HAP-1 (cell line): ENCODE data around the gene CTNNBIP1.
A peak's percentile ranks its signal among the peaks of the same experiment; 100 is the strongest.

Experiments
- DNase-seq, 2 experiments: peaks; one replicate each; pipeline ENCODE4 v3.0.0-alpha.2; 2016 to 2020; ENCODE audit warnings: low spot score in 2 of 2
- H3K27me3 ChIP-seq: fragments of 250-450 bp; sonication (Bioruptor Pico); 2 replicates; pipeline ENCODE4 v1.5.1; 2020; ENCODE audit warnings: low read depth, mild to moderate bottlenecking, moderate library complexity
- H3K36me3 ChIP-seq: fragments of 250-450 bp; sonication (Bioruptor Pico); replicated peaks from 2 replicates; pipeline ENCODE4 v1.5.1; 2020; ENCODE audit warnings: mild to moderate bottlenecking
- H3K4me1 ChIP-seq: fragments of 250-450 bp; sonication (Bioruptor Pico); 2 replicates; pipeline ENCODE4 v1.5.1; 2020; ENCODE audit warnings: mild to moderate bottlenecking
- H3K4me3 ChIP-seq: fragments of 250-450 bp; sonication (Bioruptor Pico); 2 replicates; pipeline ENCODE4 v1.5.1; 2020; ENCODE audit warnings: mild to moderate bottlenecking, moderate library complexity
- H3K9me3 ChIP-seq: fragments of 250-450 bp; sonication (Bioruptor Pico); 2 replicates; pipeline ENCODE4 v1.5.1; 2020; ENCODE audit warnings: mild to moderate bottlenecking, moderate library complexity
- in situ Hi-C: fragments of 300-500 bp; cut with MboI; formaldehyde crosslinking; loops from 3 replicates; pipeline ENCODE4 v1.14.3; 2020; ENCODE audit warnings: low sequenced_read_pairs, inconsistent platforms, mixed read lengths

CTNNBIP1 gene

GRCh38 chr1:9912264-9912936 is 2.3 kb upstream of the CTNNBIP1 start:
- Histone ChIP-seq H3K27me3 (0 out of 2 replicates have a peak, but pooled peaks cover 3% of the 10 kb centered on the region), H3K36me3 (no peaks in the 10 kb centered on the region), H3K4me3 (no peak overlapping the region), H3K9me3 (no peaks in the 10 kb centered on the region), H3K4me1 (peaks cover 8% of the 10 kb centered on the region)
- no peak for DNase-seq
- in situ Hi-C loops: no loop called here

DNA sequence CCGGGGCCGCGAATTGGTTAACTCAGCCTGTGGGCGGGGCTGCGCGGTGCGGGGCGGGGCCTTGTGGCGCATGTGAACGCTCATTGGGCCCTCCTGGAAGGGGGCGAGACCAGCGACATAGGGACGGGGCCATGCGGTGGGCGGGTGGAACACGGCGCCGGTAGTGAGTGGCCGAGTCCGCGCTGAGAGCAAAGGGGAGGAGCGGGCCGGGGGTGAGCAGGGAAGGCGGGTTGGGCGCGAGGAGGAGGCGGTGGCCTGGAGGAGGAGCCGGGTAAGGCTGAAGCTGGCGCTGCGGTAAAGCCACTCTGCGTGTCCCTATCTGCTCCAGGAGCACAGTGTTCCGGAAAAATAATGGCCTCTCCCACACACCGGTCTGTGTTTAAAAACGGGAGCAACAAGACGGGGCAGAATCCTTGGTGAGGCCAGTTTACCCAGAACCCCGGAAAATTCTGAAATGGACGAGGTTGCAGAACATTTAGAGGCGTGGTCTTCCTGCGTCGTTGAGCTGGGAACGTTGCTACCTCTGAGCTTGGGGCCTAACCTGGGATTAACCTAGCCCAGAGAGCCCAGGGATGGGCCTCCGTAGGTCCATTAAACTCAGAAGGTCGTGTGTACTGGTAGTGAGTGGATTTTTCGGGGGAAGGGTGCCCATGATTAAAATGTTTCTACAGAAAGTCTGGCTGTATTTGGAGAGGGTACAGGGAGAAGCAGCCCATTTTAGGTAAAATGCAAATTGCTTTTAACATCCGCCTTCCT is 532 bp upstream of the CTNNBIP1 start:
- Histone ChIP-seq H3K4me3 (peak overlapping the region; percentile 53), H3K27me3 (no peaks in the 10 kb centered on the region), H3K4me1 (peaks cover 8% of the 10 kb centered on the region), H3K9me3 (no peaks in the 10 kb centered on the region), H3K36me3 (no peaks in the 10 kb centered on the region)
- in situ Hi-C loops: no loop called here
- peak; percentile 97 to 100 for DNase-seq

DNA sequence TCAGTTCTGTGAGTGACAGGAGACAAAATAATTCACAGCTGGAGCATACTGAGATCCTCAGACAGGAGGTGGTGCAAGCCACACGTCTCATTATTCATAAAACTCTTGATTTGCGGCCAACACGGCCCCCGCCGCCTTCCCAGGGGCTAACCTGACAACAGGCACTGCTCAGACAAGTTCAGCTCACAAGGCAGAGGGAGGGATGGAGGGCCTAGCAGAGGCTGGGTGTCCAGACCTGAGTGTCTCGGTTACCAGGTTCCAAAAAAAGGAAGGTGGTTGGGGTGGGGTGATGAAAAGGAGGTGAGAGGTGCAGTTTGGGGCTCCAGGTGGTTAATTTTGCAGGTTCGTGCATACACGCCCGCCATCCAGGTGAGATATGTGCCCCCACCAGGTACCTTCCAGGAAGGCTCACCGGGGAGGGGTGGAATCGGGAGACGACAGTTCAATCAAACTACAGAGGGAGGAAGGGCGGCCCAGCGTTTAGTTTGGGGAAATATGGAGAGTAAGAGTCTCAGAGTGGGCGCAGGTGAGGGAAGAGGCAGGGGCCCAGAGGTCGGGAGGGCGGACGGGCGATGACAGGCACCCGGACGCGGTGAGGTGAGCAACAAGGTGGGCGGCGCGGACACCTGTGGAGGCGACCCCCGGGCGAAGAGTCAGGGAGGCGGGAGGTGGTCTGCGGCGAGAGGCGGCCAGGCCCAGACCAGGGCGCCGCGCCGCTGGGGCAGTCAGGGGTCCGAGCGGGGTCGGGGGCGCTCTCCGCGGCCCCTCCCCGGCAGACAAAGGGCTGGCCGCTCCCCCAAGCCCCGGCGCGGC is 629 bp downstream of the CTNNBIP1 start:
- no peaks in the 10 kb centered on the region for H3K9me3 ChIP-seq
- peaks cover 8% of the 10 kb centered on the region for H3K4me1 ChIP-seq
- in situ Hi-C loops: no loop called here
- peak in 1 of 2 experiments; percentile 33 for DNase-seq
- H3K27me3 ChIP-seq: no peaks in the 10 kb centered on the region
- peak overlapping the region; percentile 61 for H3K4me3 ChIP-seq
- no peaks in the 10 kb centered on the region for H3K36me3 ChIP-seq

DNA sequence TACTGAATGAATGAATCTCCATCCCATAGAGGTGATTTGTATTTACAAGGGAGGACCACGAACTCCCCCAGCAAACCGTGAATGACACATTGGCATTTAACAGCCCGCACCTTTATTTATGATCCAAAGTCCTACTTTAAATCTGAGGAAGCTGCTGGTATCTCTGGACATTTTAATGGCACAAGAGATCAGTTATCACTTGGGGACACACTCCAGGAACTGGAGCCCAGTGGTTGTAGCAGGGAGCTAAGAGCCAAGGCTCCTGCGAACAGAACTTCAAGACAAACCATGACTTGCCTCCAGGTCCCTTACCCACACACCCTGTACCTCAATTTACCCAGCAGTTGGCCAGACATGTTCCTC is 1.2 kb downstream of the CTNNBIP1 start:
- Histone ChIP-seq H3K27me3 (no peaks in the 10 kb centered on the region), H3K4me1 (peaks cover 8% of the 10 kb centered on the region), H3K36me3 (no peaks in the 10 kb centered on the region), H3K4me3 (peak overlapping the region; percentile 61), H3K9me3 (no peaks in the 10 kb centered on the region)
- in situ Hi-C loops: no loop called here
- no peak for DNase-seq

DNA sequence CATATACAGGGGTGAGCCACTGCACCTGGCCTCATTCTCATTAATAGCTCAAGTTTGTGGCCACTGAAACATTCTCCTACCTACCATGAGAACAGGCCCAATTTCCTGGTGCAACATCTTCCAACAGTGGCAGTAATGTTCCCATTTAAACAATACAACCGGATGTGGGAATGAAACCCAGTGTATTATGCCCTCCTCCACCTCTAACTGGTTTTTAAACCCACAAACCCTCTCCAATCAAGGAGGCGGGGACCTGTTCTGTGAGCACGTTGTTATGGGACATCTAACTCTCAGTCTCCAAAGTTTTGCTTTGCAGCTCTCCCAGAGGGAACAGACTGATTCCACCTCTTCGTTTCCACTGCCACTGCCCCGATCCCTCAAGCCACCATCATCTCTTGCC is 2.6 kb downstream of the CTNNBIP1 start:
- Histone ChIP-seq H3K9me3 (no peaks in the 10 kb centered on the region), H3K27me3 (no peaks in the 10 kb centered on the region), H3K4me1 (peaks cover 8% of the 10 kb centered on the region), H3K36me3 (no peaks in the 10 kb centered on the region), H3K4me3 (no peak overlapping the region)
- in situ Hi-C loops: no loop called here
- DNase-seq: no peak

- Histone ChIP-seq H3K9me3 (no peaks in the 10 kb centered on the region), H3K27me3 (no peaks in the 10 kb centered on the region), H3K4me3 (no peak overlapping the region), H3K36me3 (no peaks in the 10 kb centered on the region), H3K4me1 (peaks cover 8% of the 10 kb centered on the region)
- in situ Hi-C loops: no loop called here
- DNase-seq: no peak
Observed at GRCh38 chr1:9906466-9906865, 3.6 kb downstream of the CTNNBIP1 start.

GRCh38 chr1:9905010-9905409 is 5.1 kb downstream of the CTNNBIP1 start:
- Histone ChIP-seq H3K4me3 (no peak overlapping the region), H3K4me1 (peaks cover 8% of the 10 kb centered on the region), H3K9me3 (no peaks in the 10 kb centered on the region), H3K27me3 (no peaks in the 10 kb centered on the region), H3K36me3 (no peaks in the 10 kb centered on the region)
- in situ Hi-C loops: no loop called here
- DNase-seq: no peak

DNA sequence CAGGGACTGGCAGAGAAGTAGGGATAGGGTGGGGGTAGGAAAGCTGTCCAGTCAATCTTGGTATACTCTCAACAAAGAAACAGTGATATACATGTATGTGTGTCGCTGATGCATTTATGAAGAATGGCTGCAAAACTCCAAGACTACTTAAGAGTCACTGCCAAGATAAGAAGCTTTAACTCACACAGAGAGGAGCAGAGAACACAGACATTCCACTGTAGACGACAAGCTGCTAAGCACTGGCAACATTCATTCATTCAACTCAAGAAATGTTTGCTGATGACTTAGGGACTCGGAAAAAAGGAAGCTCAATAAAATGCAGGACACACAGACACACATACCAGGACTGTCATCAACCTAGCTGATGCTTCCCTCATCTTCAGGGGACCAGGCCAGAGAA is 5.5 kb downstream of the CTNNBIP1 start:
- DNase-seq: no peak
- Histone ChIP-seq H3K27me3 (no peaks in the 10 kb centered on the region), H3K4me1 (peaks cover 8% of the 10 kb centered on the region), H3K9me3 (no peaks in the 10 kb centered on the region), H3K36me3 (no peaks in the 10 kb centered on the region), H3K4me3 (no peak overlapping the region)
- in situ Hi-C loops: no loop called here

DNA sequence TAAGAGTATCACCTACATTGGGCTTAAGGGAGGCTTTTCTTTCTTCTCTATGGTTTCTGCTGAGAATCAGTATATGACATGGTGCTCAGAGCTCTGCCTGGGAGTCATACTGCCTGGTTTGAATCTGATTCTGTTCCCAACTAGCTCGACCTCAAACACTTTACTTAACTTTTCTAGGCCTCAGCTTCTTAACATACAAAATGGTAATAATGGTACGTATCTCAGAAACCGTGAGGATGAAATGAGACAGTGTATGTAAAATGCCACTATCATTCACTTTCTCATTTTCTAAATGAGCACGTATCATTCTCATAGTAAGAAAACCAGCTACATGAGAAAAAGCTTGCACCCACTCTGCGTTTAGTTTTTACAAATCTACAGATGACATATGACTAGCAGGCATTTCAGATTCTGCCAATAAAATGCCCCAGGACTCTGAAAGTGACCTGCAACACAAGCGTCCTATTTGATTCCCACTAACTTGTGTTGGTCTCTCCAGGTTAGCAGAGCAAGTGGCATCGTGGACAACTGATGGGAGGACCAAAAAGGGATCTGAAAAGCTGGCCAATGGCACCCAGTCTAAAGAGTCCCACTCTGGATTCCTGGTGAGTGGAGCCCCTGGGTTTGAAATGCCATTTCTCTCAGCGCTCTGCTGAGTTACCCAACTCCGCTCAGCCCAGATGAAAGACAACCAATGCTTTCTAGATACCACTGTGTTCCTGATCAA is 6.1 kb downstream of the CTNNBIP1 start:
- Histone ChIP-seq H3K27me3 (no peaks in the 10 kb centered on the region), H3K4me3 (no peak overlapping the region), H3K36me3 (no peaks in the 10 kb centered on the region), H3K4me1 (peaks cover 4% of the 10 kb centered on the region), H3K9me3 (no peaks in the 10 kb centered on the region)
- in situ Hi-C loops: no loop called here
- DNase-seq: no peak

DNA sequence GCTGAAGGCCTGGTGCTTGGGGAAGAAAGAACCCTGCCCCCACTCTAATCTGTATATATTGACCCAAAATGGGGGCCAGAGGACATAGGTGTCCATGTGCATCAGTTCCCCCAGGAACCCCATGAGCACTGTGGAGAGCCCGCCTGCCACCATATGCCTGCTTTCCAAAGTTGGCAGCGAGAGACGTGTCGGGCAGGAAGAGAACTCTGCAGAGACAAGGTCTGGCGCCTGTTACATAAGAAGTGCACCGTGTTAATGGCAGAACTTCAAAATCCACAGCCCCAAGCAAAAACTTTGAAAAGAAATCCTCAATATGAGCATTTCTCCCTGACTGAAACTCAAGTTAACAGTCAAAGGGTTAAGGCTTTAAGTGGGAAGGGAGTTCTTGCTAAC is 8.0 kb downstream of the CTNNBIP1 start:
- no peaks in the 10 kb centered on the region for H3K27me3 ChIP-seq
- no peaks in the 10 kb centered on the region for H3K36me3 ChIP-seq
- H3K4me3 ChIP-seq: no peak overlapping the region
- in situ Hi-C loops: no loop called here
- no peaks in the 10 kb centered on the region for H3K9me3 ChIP-seq
- no peaks in the 10 kb centered on the region for H3K4me1 ChIP-seq
- DNase-seq: no peak

- H3K4me3 ChIP-seq: no peak overlapping the region
- no peak for DNase-seq
- H3K36me3 ChIP-seq: no peaks in the 10 kb centered on the region
- H3K27me3 ChIP-seq: no peaks in the 10 kb centered on the region
- H3K4me1 ChIP-seq: no peaks in the 10 kb centered on the region
- in situ Hi-C loops: no loop called here
- H3K9me3 ChIP-seq: no peaks in the 10 kb centered on the region
Observed at GRCh38 chr1:9901148-9902059, 8.7 kb downstream of the CTNNBIP1 start.

- no peaks in the 10 kb centered on the region for H3K4me1 ChIP-seq
- H3K9me3 ChIP-seq: no peaks in the 10 kb centered on the region; the same call in 1 of the 2 replicates
- DNase-seq: no peak
- no peaks in the 10 kb centered on the region for H3K36me3 ChIP-seq
- H3K27me3 ChIP-seq: no peaks in the 10 kb centered on the region
- in situ Hi-C loops: no loop called here
- H3K4me3 ChIP-seq: no peak overlapping the region
Observed at GRCh38 chr1:9900142-9901043, 9.7 kb downstream of the CTNNBIP1 start.
